WTC11 (cell line): ENCODE data around the gene RCE1. TPM values are rescaled to one million over a fixed set of nuclear protein-coding genes. Genes with fewer than 3 reads are reported as not detected.

ENCODE experiments used
- ELF4 ChIP-seq: sonication (generic); formaldehyde crosslinking; IDR thresholded peaks from 2 replicates; pipeline ENCODE4 v1.8.1; 2022; ENCODE audit warnings: low read depth, mild to moderate bottlenecking, moderate library complexity, missing genetic modification reagents
- EMX1 ChIP-seq: fragments of 250-450 bp; sonication (Bioruptor Pico); IDR thresholded peaks from 2 replicates; pipeline ENCODE4 v1.8.0; 2021; ENCODE audit warnings: mild to moderate bottlenecking
- ETV6 ChIP-seq: sonication (generic); formaldehyde crosslinking; IDR thresholded peaks from 2 replicates; pipeline ENCODE4 v1.8.1; 2022; ENCODE audit warnings: mild to moderate bottlenecking, missing genetic modification reagents
- FOXK1 ChIP-seq: sonication (generic); formaldehyde crosslinking; IDR thresholded peaks from 2 replicates; pipeline ENCODE4 v1.8.0; 2022; ENCODE audit warnings: mild to moderate bottlenecking, moderate library complexity, missing genetic modification reagents
- GRHL2 ChIP-seq: fragments of 250-450 bp; sonication (Bioruptor Pico); IDR thresholded peaks from 2 replicates; pipeline ENCODE4 v1.8.0; 2022; ENCODE audit warnings: mild to moderate bottlenecking, moderate library complexity; ENCODE audit not compliant: insufficient replicate concordance, severe bottlenecking
- HMGA2 ChIP-seq: fragments of 250-450 bp; sonication (Bioruptor Pico); IDR thresholded peaks from 2 replicates; pipeline ENCODE4 v1.4.0; 2021; ENCODE audit warnings: mild to moderate bottlenecking, moderate library complexity
- JUN ChIP-seq: sonication (generic); formaldehyde crosslinking; IDR thresholded peaks from 2 replicates; pipeline ENCODE4 v1.8.0; 2023; ENCODE audit warnings: mild to moderate bottlenecking, missing genetic modification reagents
- KAT7 ChIP-seq: sonication (generic); formaldehyde crosslinking; IDR thresholded peaks from 2 replicates; pipeline ENCODE4 v1.8.1; 2023; ENCODE audit warnings: missing genetic modification reagents, mild to moderate bottlenecking, borderline replicate concordance
- NR1H2 ChIP-seq: sonication (generic); formaldehyde crosslinking; IDR thresholded peaks from 2 replicates; pipeline ENCODE4 v1.9.0; 2021; ENCODE audit warnings: mild to moderate bottlenecking, moderate library complexity, missing genetic modification reagents
- NR2C2 ChIP-seq: sonication (generic); formaldehyde crosslinking; IDR thresholded peaks from 2 replicates; pipeline ENCODE4 v1.8.0; 2022; ENCODE audit warnings: mild to moderate bottlenecking, missing genetic modification reagents
- OVOL2 ChIP-seq: fragments of 250-450 bp; sonication (Bioruptor Pico); IDR thresholded peaks from 2 replicates; pipeline ENCODE4 v1.9.0; 2021; ENCODE audit warnings: mild to moderate bottlenecking, borderline replicate concordance
- RELA ChIP-seq: sonication (generic); formaldehyde crosslinking; IDR thresholded peaks from 2 replicates; pipeline ENCODE4 v1.8.1; 2022; ENCODE audit warnings: missing genetic modification reagents, mild to moderate bottlenecking, borderline replicate concordance
- SMAD4 ChIP-seq: sonication (generic); formaldehyde crosslinking; IDR thresholded peaks from 2 replicates; pipeline ENCODE4 v1.8.0; 2022; ENCODE audit warnings: mild to moderate bottlenecking, missing genetic modification reagents
- ZBTB21 ChIP-seq: sonication (generic); formaldehyde crosslinking; IDR thresholded peaks from 2 replicates; pipeline ENCODE4 v1.8.1; 2023; ENCODE audit warnings: mild to moderate bottlenecking, missing genetic modification reagents, borderline replicate concordance
- ZNF121 ChIP-seq: sonication (generic); formaldehyde crosslinking; IDR thresholded peaks from 2 replicates; pipeline ENCODE4 v1.8.0; 2023; ENCODE audit warnings: missing genetic modification reagents
- ZNF219 ChIP-seq: sonication (generic); formaldehyde crosslinking; IDR thresholded peaks from 2 replicates; pipeline ENCODE4 v1.8.0; 2023; ENCODE audit warnings: missing genetic modification reagents, mild to moderate bottlenecking, borderline replicate concordance
- ZNF317 ChIP-seq: sonication (generic); formaldehyde crosslinking; IDR thresholded peaks from 2 replicates; pipeline ENCODE4 v1.8.1; 2023; ENCODE audit warnings: low read depth, mild to moderate bottlenecking, moderate library complexity, missing genetic modification reagents, borderline replicate concordance
- ZNF423 ChIP-seq: fragments of 250-450 bp; sonication (Bioruptor Pico); IDR thresholded peaks from 2 replicates; pipeline ENCODE4 v2.1.2; 2022; ENCODE audit warnings: mild to moderate bottlenecking, moderate library complexity
- total RNA-seq: library from RNA; stranded (reverse); gene quantifications from 3 replicates; pipeline ENCODE4 v1.2.3, GENCODE V29; 2021
- TF ChIP-seq, protein P1 (sequence below): sonication (generic); formaldehyde crosslinking; IDR thresholded peaks from 2 replicates; pipeline ENCODE4 v1.8.1; 2023; ENCODE audit warnings: mild to moderate bottlenecking, missing genetic modification reagents, moderate library complexity
- TF ChIP-seq, protein P2 (sequence below): sonication (generic); formaldehyde crosslinking; IDR thresholded peaks from 2 replicates; pipeline ENCODE4 v1.8.0; 2022; ENCODE audit warnings: missing genetic modification reagents
- TF ChIP-seq, protein P3 (sequence below): sonication (generic); formaldehyde crosslinking; IDR thresholded peaks from 2 replicates; pipeline ENCODE4 v1.8.1; 2023; ENCODE audit warnings: mild to moderate bottlenecking, missing genetic modification reagents, borderline replicate concordance
- TF ChIP-seq, protein P4 (sequence below): sonication (generic); formaldehyde crosslinking; IDR thresholded peaks from 2 replicates; pipeline ENCODE4 v1.8.0; 2022; ENCODE audit warnings: mild to moderate bottlenecking, missing genetic modification reagents
- TF ChIP-seq, protein P5 (sequence below): sonication (generic); formaldehyde crosslinking; IDR thresholded peaks from 2 replicates; pipeline ENCODE4 v1.8.0; 2023; ENCODE audit warnings: missing genetic modification reagents
- TF ChIP-seq, protein P6 (sequence below): sonication (generic); formaldehyde crosslinking; conservative IDR thresholded peaks from 2 replicates; pipeline ENCODE4 v1.8.1; 2022; ENCODE audit warnings: mild to moderate bottlenecking, missing genetic modification reagents
- TF ChIP-seq, protein P7 (sequence below): sonication (generic); formaldehyde crosslinking; IDR thresholded peaks from 2 replicates; pipeline ENCODE4 v1.8.1; 2022; ENCODE audit warnings: missing genetic modification reagents, borderline replicate concordance

The RCE1 gene
- total RNA-seq, 1 experiment from 2014 or later = 34.6 TPM

DNA sequence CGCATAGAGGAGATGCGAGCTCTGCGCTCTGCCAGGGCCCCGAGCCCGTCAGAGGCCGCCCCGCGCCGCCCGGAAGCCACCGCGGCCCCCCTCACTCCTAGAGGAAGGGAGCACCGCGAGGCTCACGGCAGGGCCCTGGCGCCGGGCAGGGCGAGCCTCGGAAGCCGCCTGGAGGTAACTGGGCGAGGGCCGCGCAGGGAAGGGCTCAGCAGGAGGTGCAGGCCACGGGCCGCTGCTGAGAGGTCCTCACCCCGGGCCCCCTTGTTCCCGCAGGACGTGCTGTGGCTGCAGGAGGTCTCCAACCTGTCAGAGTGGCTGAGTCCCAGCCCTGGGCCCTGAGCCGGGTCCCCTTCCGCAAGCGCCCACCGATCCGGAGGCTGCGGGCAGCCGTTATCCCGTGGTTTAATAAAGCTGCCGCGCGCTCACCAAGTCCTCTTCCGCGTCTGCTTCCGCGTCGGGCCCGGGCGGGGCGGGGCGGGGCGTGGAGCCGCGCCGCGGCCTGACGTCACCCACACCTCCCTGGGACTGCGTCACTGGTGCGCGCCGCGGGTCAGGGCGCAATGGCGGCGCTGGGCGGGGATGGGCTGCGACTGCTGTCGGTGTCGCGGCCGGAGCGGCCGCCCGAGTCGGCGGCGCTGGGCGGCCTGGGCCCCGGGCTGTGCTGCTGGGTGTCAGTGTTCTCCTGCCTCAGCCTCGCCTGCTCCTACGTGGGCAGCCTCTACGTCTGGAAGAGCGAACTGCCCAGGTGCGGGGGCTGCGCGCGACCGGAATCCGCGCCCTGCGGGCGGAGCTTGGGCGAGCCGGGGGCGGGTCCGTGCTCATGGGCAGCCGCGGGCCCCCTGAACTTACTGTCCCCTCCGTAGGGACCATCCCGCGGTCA is at the start of gene RCE1 (continued):
- TF ChIP-seq, protein P1, sequence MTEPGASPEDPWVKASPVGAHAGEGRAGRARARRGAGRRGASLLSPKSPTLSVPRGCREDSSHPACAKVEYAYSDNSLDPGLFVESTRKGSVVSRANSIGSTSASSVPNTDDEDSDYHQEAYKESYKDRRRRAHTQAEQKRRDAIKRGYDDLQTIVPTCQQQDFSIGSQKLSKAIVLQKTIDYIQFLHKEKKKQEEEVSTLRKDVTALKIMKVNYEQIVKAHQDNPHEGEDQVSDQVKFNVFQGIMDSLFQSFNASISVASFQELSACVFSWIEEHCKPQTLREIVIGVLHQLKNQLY (CRISPR knock-in tag) = no peak
- TF ChIP-seq ELF4 (0 out of 2 replicates have a peak, but pooled peaks have one; percentile 65), ZNF423 (CRISPR knock-in tag) (no peak), RELA (CRISPR knock-in tag) (0 out of 2 replicates have a peak, but pooled peaks have one; percentile 19), FOXK1 (CRISPR knock-in tag) (peak; percentile 88; the same call in 1 of the 2 replicates), ZNF121 (CRISPR knock-in tag) (no peak), ZNF317 (no peak), SMAD4 (no peak), EMX1 (CRISPR knock-in tag) (peak; percentile 83; the same call in 1 of the 2 replicates), KAT7 (CRISPR knock-in tag) (peak; percentile 97; the same call in 1 of the 2 replicates), HMGA2 (no peak), NR1H2 (CRISPR knock-in tag) (no peak), ETV6 (CRISPR knock-in tag) (peak; percentile 91), GRHL2 (CRISPR knock-in tag) (no peak), NR2C2 (CRISPR knock-in tag) (no peak; the same call in 1 of the 2 replicates), ZBTB21 (peak; percentile 68; the same call in 1 of the 2 replicates), ZNF219 (CRISPR knock-in tag) (no peak), OVOL2 (CRISPR knock-in tag) (no peak), JUN (no peak; the same call in 1 of the 2 replicates)
- TF ChIP-seq, protein P2, sequence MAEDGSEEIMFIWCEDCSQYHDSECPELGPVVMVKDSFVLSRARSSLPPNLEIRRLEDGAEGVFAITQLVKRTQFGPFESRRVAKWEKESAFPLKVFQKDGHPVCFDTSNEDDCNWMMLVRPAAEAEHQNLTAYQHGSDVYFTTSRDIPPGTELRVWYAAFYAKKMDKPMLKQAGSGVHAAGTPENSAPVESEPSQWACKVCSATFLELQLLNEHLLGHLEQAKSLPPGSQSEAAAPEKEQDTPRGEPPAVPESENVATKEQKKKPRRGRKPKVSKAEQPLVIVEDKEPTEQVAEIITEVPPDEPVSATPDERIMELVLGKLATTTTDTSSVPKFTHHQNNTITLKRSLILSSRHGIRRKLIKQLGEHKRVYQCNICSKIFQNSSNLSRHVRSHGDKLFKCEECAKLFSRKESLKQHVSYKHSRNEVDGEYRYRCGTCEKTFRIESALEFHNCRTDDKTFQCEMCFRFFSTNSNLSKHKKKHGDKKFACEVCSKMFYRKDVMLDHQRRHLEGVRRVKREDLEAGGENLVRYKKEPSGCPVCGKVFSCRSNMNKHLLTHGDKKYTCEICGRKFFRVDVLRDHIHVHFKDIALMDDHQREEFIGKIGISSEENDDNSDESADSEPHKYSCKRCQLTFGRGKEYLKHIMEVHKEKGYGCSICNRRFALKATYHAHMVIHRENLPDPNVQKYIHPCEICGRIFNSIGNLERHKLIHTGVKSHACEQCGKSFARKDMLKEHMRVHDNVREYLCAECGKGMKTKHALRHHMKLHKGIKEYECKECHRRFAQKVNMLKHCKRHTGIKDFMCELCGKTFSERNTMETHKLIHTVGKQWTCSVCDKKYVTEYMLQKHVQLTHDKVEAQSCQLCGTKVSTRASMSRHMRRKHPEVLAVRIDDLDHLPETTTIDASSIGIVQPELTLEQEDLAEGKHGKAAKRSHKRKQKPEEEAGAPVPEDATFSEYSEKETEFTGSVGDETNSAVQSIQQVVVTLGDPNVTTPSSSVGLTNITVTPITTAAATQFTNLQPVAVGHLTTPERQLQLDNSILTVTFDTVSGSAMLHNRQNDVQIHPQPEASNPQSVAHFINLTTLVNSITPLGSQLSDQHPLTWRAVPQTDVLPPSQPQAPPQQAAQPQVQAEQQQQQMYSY (CRISPR knock-in tag) = no peak
- TF ChIP-seq, protein P3, sequence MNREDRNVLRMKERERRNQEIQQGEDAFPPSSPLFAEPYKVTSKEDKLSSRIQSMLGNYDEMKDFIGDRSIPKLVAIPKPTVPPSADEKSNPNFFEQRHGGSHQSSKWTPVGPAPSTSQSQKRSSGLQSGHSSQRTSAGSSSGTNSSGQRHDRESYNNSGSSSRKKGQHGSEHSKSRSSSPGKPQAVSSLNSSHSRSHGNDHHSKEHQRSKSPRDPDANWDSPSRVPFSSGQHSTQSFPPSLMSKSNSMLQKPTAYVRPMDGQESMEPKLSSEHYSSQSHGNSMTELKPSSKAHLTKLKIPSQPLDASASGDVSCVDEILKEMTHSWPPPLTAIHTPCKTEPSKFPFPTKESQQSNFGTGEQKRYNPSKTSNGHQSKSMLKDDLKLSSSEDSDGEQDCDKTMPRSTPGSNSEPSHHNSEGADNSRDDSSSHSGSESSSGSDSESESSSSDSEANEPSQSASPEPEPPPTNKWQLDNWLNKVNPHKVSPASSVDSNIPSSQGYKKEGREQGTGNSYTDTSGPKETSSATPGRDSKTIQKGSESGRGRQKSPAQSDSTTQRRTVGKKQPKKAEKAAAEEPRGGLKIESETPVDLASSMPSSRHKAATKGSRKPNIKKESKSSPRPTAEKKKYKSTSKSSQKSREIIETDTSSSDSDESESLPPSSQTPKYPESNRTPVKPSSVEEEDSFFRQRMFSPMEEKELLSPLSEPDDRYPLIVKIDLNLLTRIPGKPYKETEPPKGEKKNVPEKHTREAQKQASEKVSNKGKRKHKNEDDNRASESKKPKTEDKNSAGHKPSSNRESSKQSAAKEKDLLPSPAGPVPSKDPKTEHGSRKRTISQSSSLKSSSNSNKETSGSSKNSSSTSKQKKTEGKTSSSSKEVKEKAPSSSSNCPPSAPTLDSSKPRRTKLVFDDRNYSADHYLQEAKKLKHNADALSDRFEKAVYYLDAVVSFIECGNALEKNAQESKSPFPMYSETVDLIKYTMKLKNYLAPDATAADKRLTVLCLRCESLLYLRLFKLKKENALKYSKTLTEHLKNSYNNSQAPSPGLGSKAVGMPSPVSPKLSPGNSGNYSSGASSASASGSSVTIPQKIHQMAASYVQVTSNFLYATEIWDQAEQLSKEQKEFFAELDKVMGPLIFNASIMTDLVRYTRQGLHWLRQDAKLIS (CRISPR knock-in tag) = no peak
- TF ChIP-seq, protein P4, sequence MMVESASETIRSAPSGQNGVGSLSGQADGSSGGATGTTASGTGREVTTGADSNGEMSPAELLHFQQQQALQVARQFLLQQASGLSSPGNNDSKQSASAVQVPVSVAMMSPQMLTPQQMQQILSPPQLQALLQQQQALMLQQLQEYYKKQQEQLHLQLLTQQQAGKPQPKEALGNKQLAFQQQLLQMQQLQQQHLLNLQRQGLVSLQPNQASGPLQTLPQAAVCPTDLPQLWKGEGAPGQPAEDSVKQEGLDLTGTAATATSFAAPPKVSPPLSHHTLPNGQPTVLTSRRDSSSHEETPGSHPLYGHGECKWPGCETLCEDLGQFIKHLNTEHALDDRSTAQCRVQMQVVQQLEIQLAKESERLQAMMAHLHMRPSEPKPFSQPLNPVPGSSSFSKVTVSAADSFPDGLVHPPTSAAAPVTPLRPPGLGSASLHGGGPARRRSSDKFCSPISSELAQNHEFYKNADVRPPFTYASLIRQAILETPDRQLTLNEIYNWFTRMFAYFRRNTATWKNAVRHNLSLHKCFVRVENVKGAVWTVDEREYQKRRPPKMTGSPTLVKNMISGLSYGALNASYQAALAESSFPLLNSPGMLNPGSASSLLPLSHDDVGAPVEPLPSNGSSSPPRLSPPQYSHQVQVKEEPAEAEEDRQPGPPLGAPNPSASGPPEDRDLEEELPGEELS (CRISPR knock-in tag) = peak; percentile 75; the same call in 1 of the 2 replicates
- TF ChIP-seq, protein P5, sequence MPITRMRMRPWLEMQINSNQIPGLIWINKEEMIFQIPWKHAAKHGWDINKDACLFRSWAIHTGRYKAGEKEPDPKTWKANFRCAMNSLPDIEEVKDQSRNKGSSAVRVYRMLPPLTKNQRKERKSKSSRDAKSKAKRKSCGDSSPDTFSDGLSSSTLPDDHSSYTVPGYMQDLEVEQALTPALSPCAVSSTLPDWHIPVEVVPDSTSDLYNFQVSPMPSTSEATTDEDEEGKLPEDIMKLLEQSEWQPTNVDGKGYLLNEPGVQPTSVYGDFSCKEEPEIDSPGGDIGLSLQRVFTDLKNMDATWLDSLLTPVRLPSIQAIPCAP (CRISPR knock-in tag) = no peak
- TF ChIP-seq, protein P6, sequence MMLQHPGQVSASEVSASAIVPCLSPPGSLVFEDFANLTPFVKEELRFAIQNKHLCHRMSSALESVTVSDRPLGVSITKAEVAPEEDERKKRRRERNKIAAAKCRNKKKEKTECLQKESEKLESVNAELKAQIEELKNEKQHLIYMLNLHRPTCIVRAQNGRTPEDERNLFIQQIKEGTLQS (CRISPR knock-in tag) = no peak
- TF ChIP-seq, protein P7, sequence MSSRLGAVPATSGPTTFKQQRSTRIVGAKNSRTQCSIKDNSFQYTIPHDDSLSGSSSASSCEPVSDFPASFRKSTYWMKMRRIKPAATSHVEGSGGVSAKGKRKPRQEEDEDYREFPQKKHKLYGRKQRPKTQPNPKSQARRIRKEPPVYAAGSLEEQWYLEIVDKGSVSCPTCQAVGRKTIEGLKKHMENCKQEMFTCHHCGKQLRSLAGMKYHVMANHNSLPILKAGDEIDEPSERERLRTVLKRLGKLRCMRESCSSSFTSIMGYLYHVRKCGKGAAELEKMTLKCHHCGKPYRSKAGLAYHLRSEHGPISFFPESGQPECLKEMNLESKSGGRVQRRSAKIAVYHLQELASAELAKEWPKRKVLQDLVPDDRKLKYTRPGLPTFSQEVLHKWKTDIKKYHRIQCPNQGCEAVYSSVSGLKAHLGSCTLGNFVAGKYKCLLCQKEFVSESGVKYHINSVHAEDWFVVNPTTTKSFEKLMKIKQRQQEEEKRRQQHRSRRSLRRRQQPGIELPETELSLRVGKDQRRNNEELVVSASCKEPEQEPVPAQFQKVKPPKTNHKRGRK (CRISPR knock-in tag) = no peak
